SKM-1 (cell line): ENCODE results near the gene ERBB4.

Experiments
- DNase-seq: peaks from one replicate; lab custom pipeline; 2025; ENCODE audit not compliant: unreplicated experiment; lab: John Stamatoyannopoulos, UW

Gene ERBB4

DNA sequence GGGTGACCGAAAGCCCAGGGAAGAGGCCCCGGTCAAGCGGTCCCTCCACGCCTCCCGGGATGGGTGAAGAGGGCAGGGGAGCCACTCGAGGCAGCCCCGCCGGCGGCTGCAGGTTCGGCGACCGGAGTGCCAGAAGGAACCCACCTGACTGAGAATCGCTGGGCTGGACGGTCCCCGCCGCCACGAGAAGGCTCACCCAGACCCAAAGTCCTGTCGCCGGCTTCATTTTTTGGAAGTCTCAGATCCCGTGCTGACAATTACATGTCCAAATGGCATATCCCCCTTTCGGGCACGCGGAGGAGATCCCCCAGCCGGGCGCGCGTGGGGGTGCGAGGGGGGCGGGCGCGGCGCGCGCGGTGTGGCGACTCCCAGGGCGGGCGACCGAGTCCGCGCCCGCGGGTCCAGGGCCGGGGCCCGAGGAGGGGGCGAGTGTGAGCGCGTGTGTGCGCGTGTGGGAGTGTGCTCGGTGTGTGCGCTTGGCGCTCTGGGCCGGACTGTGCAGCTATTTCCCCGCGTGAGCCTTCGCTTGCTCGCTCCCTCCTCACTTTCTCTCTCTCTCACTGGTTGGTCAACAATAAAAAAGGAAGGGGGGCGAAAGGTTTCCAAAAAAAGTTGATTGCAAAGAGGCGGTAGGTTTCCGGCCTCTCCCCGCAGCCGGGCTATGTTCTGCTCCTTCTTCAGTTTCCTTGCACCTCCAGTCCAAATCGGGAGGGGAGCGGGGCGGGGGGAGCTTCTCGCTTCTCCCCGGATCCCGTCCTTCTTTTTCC lies at the start of gene ERBB4:
ERBB4 (minus strand) TSS at position 498 of the 767 bp plus-strand sequence; CDS start at position 226, 272 bp downstream.
- peak; percentile 79 for DNase-seq

DNA sequence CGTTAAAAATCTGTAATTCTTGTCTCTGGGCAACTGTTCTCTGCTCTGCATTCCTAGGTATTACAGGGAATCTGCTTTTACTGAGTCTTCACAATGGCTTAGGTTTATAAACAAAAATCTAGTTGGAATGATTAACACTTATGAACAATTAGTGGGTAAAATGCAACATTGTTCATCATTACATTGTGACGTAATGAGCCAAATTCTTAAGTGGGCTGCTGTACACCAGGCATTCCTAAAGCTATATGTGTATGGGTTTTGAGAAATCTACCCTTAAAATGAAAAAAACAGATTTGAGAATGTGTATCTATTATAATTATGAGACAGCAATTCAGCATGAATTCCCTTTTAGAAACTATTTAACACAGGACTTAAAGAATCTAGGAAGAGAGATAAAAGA lies 41.5 kb upstream of the ERBB4 start:
- no peak for DNase-seq

DNA sequence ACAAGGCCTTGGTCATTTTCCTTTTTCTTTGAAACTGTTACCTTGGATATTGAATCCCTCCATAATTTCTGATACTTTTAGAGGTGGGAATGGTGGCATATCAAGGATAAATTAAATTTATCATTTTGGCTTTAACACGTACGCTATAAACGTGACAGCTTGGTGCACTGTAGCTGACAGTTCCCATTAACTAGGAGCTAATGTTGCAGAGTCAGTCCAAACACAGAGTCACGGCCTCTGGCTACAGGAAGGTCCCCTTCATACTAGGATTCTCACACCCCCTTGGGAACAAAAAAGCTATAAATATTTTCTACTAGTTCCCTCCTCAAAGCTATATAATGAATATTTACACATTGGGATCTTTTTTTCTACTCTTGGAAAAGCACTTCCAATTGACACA lies 17.7 kb upstream of the ERBB4 start:
- no peak for DNase-seq

DNA sequence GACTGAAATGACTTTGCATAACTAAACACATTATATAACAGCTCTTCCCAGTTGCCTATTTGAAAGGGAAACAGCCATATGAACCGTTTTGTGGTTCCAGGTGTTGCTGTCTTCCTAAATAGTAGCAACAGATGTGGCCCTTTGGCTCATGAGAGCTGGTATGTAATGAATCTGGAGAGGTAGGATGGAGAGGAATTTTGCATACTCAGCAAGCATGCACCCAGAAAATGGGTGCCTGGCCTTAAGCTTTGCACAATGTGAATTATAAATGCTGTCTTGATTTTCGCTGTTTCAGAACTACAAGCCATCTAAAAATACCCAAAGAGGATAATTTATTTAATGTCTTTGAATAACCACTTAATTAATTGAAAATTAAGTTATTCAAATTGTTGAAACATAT lies 15.6 kb upstream of the ERBB4 start:
- DNase-seq = no peak

DNA sequence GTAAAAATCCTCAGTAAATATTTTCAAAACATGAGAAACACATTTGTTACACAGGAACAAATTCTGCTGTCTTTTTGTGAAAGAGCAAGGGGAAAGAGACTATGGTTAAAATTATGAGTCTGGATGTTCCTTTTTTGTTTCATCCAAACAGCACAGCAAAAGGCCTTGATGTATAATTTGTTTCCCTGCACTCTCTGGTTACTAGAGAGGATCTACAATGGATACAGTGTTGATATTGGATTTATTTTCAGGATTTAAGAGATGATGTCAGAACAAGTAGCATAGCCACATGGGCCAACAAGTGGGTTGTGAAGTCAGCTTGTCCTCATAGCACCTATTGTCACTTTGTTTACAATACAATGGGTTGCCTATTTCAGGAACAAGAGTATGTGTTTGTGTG lies 11.3 kb upstream of the ERBB4 start:
- DNase-seq = no peak

DNA sequence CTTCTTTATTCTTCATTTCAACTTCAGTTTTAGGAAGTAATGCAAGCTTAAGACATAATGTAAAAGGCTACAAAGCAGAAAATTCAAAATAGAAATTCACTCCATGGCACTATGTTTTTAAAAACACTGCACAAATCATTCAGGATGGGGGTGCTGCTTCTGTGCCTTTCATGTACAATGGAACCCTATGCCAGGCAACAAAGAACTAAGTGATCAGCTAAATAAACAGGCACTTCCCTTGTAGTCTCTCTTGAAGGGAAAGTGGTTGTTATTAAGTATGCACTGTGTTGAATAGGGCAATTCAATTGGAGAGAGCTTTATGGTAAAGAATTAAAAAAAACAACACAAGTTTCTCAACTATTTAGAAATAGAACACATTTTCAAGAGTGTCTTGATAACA lies 10.9 kb upstream of the ERBB4 start:
- no peak for DNase-seq

DNA sequence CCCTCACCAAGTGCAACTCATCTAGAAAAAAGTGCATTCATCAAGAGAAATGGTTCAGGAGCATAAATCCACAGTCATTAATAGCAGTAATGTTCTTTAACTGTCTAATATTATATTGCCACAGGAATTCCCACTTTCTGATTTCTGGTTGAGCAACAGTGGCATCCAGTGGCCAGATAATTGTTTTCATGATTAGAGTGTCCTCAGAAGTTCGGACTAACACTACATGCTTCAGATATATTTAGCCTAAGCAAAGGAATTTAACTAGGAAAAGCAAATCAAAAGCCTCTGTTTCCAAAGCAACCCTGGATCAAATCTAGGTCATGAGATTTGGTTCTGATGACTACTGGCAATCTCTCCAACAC lies 9.8 kb upstream of the ERBB4 start:
- no peak for DNase-seq

DNA sequence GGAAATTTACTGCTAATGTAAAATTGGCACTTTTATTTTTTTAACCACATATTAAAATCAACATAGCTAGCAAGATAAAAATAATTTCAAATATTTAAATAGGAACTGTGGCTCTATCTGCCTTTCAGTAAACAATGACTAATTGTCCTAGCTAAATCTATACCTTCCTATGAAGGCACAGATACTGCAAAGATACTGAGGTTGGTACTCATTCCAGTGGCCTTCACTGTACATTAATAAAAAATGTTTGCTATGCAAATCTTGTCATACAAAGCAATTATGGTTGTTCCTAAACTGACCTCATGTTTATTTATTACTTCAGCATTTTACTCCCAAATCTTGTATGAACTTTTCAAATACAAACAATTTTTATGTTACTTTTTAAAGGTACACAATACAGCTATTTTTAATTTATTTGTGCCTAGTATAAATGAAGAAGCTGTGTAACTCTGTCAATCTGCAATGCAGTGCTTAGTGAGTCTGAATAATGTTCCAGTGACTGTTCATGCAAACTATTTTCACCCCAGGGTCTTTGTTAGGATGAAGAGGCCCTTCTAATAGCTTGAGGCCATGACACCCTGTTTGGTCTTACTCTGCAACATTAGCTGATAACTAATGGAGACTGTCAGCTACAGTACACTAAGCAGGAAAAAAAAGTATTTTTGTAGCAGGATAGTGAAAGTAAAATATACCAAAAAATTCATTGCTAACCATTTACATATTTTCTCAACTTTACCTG lies 9.3 kb upstream of the ERBB4 start:
- DNase-seq = no peak

DNA sequence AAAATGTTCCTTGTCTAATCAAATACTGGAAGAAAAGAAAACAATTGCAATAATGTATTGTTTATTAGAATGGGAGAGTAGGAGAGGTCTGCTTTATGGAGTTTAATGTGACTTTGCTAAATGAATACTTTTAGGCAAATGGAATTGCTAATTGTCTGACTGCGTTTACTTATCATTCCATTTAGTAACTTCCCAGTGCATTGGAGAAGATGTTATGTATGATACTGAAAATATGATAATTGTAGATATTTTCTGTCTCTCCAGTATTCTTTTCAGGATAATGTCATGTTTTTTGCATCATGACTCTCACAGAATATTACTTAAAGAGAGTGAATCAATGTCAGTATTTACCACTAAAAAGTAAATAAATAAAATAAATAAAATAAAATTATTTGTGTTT lies 8.1 kb upstream of the ERBB4 start:
- no peak for DNase-seq

DNA sequence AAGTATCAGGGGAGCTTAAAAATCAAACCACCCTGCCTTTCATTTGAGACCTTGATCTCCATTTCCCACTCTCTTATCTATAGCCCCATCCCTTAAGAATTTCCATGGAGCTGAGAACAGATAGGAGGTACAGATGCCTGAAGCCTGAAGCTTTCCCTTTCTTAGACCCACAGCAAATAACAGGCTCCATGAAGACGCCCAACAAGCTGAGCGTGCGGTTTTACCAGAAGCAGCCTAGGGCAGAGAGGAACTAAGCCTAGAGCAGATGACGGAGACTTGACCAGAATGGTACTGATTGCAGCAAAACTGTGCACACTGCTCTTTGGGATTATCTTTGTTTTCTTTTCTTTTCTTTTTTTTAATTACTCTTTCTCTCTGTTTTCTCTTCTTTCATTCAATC lies 1.7 kb upstream of the ERBB4 start:
- no peak for DNase-seq

DNA sequence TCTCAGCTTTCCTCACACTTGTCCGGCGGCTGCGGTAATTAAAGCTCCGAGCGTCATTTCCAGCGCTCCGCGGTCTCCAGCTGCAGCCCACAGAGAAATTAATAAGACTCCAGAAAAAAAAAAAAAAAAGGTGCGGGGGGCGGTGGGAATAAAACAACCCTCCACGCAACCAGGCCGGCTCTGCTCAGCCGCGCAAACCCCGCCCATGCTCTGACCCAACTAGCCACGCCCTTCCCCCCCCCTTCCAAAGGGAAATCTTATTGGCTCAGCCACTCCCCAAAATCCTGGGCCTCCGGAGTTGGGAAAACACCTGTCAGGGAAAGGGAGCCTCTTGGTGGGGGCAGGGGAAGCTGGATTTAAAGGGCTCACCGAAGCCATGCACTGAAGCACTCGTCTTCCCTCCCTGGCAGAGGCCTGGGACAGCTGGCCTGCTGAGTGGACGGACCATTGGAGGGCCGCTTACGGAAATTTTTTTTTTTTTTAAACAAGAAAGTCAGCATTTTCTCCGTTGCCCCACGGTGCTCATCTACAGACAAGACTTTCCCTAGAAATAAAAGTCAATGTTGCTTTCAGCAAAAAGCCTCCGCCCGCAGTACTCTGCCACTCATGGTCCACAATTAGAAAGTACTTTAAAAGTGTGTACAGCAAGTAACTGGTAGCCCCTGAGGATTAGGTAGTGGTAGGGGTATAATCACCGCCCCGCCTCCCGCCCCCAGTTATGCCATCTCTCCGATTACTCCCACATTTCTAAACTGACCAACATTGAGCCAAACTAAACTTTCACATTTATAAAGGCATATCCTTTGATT lies 674 bp upstream of the ERBB4 start:
- no peak for DNase-seq

DNA sequence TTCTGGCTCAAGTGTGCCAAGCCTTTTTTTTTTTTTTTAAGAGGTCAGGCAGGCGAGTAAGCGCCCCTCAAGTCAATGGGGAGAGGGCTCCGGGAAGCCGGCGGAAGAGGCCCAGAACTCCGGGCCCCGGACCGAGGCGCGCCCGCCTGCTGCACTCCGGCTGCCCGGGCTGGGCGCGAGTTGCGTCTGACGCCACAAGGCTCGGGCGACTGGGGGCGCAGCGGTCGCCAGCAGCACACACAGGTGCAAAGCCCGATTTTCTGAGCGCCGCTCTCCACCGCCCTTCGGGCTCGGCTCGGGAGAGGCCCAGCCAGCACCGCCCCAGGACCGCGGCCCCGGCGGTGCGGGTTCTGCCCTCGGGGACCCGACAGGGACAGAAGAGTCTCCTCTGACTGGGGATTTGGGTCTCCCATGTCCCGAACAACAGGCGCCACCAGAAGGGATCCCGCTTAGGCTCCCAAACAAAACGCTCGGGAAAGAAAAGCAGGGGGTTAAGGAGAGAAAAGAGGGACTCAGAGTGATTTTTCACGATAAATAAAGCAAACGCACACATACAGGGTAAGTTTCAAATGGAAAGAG lies 787 bp downstream of the ERBB4 start:
- DNase-seq = no peak

DNA sequence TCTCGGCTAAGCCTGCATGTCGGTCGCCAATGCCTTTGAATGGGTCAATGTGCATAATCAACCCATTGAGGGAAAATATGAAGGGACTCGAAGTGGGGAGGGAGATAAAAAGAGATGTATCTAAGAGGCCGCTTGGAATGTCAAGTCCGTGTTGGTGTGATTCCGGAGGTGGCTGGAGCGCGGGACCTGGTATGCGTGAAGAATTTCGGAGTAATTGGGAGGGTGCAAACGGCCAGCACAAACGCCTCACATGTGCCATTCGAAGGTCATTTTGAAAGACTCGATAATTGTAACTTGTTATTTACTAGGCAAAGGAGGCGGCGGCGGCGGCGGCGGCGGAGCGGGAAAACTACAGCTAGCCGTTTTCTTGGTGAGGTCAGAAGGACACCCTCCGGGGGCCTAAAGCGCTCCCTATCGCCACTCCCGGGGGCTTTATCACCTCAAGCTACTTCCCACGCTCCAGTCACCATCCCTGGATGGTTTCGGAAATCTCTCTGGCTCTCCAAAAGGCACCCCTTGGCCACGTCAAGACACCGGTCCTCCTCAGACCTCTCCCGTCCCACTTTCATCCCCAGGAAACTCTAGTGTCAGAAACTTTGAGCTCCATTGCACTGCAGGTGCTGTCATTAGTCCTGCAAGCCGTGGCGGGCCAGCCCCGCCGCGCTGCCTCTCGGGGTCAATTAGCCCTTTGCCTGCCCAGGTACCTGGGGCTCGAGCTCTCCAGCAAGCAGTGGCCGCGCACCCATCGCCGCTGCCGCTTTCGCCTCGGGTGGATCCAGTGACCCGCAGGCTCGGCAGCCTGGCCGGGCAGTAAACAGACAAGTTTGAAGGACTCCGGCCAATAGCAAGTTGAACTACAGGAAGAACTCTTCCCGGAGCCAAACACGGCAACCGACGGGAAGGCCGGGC lies 1.5 kb downstream of the ERBB4 start:
- DNase-seq = no peak

DNA sequence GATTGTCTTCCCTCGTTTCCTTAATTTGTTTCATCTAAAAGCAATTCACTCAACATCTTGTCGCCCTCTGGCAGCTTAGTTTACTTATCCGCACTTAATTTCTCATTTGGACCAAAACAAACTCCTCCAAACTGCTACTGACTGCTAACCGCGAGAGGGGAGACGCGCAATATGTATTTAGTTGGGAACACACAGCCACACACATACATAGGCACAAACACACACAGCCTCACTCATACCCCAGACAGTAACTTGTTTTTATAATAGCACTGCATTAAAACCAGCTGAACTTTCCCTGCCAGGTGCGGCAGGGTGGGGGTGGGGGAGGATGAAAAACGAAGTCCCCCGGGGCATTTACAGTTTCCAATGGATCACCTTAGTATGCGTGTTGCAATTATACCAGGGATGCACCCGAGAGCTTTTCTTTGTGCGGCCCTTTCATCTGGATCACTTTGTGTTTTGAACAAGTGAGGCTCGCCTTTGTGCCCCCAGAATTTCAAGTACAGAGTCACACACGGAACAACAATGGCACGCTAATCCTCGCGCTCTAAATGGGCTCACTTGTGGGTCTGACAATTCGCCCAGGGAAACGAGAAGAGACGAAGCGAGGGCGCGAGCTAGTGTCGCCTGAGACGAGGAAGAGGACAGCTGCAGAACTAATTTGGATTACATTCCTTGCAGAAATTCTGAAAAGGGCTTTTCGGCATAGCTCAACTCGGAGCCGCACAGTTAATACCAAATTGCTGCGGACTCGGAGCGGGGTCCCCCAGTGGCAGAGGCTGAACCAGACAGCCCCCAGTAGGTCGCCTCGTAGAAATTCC lies 2.4 kb downstream of the ERBB4 start:
- peak; percentile 48 for DNase-seq

DNA sequence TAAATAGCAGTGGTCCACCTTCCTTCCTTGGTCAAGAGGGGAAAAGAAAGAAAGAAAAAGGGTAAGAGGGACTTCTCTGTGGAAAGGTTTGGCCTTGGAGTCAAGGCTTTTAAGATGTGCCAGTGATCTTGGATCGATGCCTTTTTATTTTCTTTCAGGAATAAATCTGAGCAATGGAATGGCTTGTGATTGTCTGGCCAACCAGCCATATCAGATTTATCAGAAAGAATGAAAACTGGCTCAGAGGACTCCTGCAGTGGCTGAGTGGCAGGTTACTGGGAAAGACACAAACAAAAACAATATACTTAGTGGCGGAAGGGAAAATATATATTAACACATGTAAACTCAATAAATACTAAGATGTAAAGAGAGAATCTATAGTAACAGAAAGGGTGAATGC lies 4.3 kb downstream of the ERBB4 start:
- no peak for DNase-seq

DNA sequence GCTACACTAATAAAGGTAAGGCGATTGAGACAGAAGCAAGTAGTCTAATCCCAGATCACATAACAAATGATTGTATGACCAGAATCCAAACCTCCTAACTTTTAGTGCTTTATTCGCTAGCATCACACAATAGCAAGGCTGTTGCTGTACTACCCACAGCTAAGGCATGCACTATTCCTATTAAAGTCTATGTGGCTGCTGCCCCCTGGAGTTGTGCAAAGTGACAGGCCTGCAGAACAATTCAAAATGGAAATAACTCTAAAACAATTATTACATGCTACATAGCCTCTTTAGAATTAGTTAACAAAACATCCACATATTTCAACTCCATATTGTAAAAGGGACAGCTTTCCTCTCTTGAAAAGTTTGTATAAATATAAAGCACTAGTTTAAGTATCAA lies 6.0 kb downstream of the ERBB4 start:
- DNase-seq = no peak

DNA sequence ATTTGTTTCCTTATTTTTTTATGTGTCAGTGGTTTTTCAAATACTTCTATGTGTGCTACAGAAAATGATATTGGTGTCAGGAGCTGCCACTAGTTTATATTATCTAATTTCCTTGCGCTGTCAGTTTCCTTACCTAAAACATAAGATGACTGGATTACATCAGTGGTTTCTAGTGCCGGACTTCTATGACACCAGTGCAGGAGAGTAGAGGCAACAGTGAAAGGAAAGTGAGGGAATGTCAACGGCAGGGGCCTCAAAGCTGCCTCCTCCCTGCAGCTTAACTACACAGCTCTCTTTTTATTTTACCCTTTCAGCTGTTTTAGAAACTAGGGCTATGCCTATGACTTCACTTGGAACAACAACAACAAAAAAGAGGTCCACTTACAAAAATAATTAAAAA lies 6.5 kb downstream of the ERBB4 start:
- no peak for DNase-seq

DNA sequence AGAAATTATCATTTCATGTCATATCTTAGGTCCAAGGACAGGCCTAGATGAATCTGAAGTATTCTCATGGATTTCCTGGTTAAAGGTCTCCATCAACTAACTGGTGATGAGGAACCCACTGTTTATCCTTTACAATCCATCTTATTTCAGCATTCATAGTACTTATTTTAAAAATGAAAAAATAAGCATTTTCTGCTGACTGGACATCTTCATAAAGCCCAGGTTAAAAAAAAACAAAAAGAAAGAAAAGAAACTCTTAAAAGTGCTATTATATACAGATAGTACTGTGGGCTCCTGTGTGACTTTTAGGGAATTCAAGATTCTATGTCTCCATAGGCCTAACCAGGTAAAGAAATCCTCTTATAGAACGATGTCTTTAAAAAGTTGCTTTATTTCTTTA lies 7.1 kb downstream of the ERBB4 start:
- no peak for DNase-seq

DNA sequence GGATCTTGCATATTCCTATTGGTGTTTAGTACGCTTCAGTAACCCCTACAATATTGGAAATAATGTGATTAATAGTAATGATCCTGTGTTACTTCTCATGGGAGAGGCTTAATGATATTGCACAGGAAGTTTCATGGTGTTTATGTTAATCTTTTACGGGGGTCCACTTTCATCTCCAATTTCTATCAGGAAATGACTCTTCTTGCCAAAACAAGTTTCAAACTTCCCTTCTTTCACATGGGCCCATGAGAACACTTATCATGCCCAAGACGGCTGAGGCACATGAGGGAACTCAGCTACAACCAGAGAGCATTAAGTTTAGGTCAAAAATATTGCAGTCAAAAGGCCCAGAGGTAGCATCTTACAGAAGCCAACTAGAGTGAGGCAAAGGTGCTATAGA lies 7.6 kb downstream of the ERBB4 start:
- DNase-seq = no peak

DNA sequence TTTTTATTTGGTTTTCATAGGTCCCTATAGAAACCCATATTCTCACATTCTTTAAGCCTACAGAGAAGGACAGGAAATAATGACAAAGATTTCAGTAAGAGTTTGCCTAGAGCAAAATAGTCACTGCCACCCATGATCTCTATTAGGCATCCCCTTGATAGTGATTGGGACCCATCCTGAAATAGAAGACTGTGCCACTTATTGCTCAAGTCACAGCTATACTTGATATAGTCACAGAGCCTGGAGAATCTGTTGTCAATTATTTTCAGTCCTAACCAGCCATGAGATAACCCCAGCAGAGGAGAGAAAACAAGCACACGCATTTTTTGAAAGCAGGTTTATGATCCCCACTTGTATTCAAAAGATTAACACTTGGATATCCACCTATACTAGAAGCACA lies 8.2 kb downstream of the ERBB4 start:
- no peak for DNase-seq
